Inflammatory macrophage (primary cell): ENCODE results near the gene OVCA2.
A peak's percentile ranks its signal among the peaks of the same experiment; 100 is the strongest.

Experiments
- DNase-seq, 2 donors: peaks; one replicate each; pipeline ENCODE4 v3.0.0-alpha.2; 2020 to 2022

The OVCA2 gene

DNA sequence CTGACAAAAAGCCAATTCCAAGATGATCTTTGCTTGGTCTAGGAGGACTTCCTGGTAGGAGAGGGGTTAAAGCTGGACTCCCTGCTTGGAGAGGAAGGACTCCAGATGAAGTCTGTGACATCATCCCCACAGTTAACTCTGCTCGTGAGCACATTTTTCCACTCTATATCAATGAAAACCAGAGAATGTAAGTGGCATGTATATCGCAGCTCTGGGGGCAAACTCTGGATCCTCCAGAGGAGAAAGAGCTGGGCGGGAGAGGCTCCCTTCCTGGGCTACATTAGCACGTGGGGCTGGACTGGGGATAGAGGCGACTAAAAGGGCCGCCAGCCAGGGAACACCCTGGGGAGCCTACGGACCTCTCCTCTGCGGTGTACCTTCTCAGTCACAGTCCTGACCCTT, 47.2 kb downstream of the OVCA2 start:
- DNase-seq, result peak in 1 of 2 donors; percentile 23

DNA sequence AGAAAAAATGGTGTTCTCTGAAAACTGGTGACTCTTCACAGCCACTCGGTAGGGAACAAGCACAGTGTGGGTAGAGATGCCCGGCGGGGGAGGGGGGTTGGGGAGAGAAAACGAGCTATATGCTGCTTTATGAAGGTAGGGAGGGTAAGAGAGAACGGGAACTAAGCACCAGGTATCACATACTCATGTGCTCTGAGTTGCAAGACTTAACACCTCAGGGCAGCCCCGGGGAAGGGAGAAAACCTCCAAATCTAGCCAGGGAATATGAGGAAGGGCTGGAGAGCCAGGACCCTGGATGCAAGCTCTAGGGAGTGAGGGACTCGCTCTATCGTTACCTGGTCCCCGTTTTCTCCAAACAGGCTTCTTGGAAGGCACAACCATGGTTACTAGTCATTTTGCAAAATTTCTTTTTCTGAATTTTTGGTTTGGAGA, 48.4 kb downstream of the OVCA2 start:
- DNase-seq, result peak in 1 of 2 donors; percentile 52

DNA sequence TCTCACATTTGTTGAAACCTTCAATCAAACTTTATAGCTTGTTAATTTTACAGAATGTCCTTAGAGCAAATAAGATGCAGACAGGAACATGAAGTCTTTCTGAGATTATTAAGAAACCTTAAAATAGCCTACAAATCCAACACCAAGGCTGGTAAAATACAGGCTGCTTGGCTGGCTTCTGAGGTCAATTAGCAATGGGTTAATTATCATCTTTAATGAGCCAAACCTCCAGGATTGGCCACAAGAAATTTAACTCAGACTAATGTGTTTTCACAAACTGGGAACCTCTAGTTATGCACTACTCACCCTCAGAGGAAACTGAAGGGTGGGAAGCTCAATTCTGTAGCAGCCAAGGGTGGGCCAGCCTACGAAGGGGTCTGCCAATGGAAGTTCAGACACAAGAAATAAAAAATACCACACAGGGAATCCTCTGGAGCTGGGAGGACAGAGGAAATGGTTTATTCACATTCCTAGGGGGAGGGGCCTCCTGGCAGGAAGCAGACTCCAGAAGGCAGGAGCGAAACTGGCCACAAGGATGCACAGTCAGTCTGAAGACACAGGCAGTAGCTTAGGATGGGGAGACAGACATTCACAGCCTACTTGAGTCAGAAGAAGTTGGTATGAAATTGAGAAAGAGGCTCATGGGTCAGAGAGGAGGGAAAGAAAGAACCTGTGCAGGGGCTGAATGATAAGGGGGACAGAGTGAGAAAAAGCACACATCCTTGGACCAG, 49.1 kb downstream of the OVCA2 start:
- DNase-seq, result no peak

DNA sequence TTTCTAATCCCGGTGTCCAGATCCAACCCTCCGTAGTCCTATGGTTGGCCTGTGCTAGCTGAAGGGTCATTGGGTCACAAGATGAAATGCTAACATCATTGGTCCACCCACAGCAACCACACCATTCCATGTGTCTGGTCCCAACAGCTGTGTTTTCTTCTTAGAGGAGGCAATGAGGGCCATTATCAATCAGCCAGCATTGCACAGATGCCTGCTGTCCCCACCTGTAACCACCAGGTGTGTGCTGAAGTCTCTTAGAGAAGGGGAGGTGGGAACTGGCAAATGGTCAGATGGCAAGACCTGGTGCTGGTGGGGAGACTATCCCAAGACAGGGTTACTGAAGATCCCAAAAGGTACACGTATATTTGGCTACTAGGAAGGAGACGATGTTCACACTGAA, 50.4 kb downstream of the OVCA2 start:
- no peak for DNase-seq
